ENCODE measurements around the gene TMEM30A. TPM values are rescaled to one million over a fixed set of nuclear protein-coding genes. Genes with fewer than 3 reads are reported as not detected.

Gene TMEM30A
- total and polyA plus RNA-seq, 2 of the 13 experiments (the other 11 are each of a cell fraction or from before 2014, with no cell fraction given): 17.6 to 54.4 TPM

DNA sequence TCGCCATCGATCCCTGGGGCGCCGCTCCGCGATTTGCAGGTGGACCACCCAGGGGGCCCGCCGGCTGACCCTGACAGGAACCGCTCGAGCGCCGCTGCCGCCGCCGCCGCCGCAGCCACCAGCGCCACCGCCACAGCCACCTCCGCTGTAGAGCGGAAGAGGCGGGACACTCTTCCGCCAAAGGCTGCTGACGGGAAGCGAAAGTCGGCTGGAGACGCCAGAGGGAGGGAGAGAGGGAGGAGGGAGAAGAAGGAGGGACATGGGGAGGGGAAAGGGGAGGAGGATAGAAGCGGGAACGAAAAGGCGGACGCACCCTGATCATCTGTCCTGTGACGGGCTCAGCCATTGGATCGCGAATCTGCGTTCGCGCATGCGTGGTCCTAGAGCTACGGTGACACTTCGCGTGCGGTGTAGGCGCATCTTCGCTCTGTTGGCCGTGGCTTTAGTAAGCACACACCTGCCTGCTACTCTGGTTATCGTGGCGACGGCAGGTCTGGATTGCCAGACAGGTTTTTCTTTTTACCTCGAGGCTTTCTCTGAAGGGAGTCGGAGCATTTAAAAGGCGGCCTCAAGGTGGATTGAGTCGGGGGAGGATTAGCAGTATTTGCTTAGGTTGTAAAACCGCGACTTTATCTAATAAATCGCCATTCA is at the start of gene TMEM30A (continued):
- TF ChIP-seq, protein P1, sequence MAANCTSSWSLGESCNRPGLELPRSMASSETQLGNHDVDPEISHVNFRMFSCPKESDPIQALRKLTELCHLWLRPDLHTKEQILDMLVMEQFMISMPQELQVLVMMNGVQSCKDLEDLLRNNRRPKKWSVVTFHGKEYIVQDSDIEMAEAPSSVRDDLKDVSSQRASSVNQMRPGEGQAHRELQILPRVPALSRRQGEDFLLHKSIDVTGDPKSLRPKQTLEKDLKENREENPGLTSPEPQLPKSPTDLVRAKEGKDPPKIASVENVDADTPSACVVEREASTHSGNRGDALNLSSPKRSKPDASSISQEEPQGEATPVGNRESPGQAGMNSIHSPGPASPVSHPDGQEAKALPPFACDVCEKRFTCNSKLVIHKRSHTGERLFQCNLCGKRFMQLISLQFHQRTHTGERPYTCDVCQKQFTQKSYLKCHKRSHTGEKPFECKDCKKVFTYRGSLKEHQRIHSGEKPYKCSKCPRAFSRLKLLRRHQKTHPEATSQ (CRISPR knock-in tag; IDR thresholded peaks at IDR 0.05; ENCODE audit: borderline replicate concordance): no peak
- TF ChIP-seq SRSF4 (IDR thresholded peaks at IDR 0.05; ENCODE audit: low read depth, low read length, poor library complexity, severe bottlenecking) (no peak), ZNF510 (CRISPR knock-in tag; IDR thresholded peaks at IDR 0.05; ENCODE audit: low read depth) (peak; percentile 83; the same call in 1 of the 2 replicates), TARDBP (CRISPR knock-in tag; IDR thresholded peaks at IDR 0.05) (peak; percentile 65; the same call in 1 of the 2 replicates), NFYC (CRISPR knock-in tag; IDR thresholded peaks at IDR 0.05) (peak; percentile 81), FOXP1 (IDR thresholded peaks at IDR 0.05) (0 out of 2 replicates have a peak, but pooled peaks have one; percentile 11), FOXP1 (CRISPR knock-in tag; IDR thresholded peaks at IDR 0.05) (0 out of 2 replicates have a peak, but pooled peaks have one; percentile 6), CHD4 (IDR thresholded peaks at IDR 0.05; ENCODE audit: borderline replicate concordance, low read length) (no peak), AGO2 (optimal IDR thresholded peaks at IDR 0.05; ENCODE audit: low read depth, low read length) (peak; percentile 62), HNRNPLL (IDR thresholded peaks at IDR 0.05; ENCODE audit: low read depth, low read length, poor library complexity, severe bottlenecking) (peak; percentile 94), ZFAT (CRISPR knock-in tag; conservative IDR thresholded peaks at IDR 0.05) (no peak), MEIS2 (CRISPR knock-in tag; IDR thresholded peaks at IDR 0.05) (0 out of 2 replicates have a peak, but pooled peaks have one; percentile 43), NFIB (CRISPR knock-in tag; IDR thresholded peaks at IDR 0.05; ENCODE audit: borderline replicate concordance) (no peak), KLF12 (CRISPR knock-in tag; IDR thresholded peaks at IDR 0.05; ENCODE audit: borderline replicate concordance) (no peak; the same call in 1 of the 2 replicates), ZNF337 (CRISPR knock-in tag; IDR thresholded peaks at IDR 0.05; ENCODE audit: borderline replicate concordance, low read depth) (no peak), ZNF83 (CRISPR knock-in tag; IDR thresholded peaks at IDR 0.05; ENCODE audit: borderline replicate concordance) (no peak), TCF7 (IDR thresholded peaks at IDR 0.05; ENCODE audit: low read depth) (no peak), DNMT1 (CRISPR knock-in tag; IDR thresholded peaks at IDR 0.05) (0 out of 2 replicates have a peak, but pooled peaks have one; percentile 55), NBN (conservative IDR thresholded peaks at IDR 0.05) (no peak), ZNF790 (CRISPR knock-in tag; IDR thresholded peaks at IDR 0.05; ENCODE audit: borderline replicate concordance) (peak; percentile 75; the same call in 1 of the 2 replicates), ARHGAP35 (CRISPR knock-in tag; IDR thresholded peaks at IDR 0.05; ENCODE audit: borderline replicate concordance) (no peak), HES4 (CRISPR knock-in tag; IDR thresholded peaks at IDR 0.05; ENCODE audit: borderline replicate concordance) (peak; percentile 20; the same call in 1 of the 2 replicates)
- TF ChIP-seq, protein P2, sequence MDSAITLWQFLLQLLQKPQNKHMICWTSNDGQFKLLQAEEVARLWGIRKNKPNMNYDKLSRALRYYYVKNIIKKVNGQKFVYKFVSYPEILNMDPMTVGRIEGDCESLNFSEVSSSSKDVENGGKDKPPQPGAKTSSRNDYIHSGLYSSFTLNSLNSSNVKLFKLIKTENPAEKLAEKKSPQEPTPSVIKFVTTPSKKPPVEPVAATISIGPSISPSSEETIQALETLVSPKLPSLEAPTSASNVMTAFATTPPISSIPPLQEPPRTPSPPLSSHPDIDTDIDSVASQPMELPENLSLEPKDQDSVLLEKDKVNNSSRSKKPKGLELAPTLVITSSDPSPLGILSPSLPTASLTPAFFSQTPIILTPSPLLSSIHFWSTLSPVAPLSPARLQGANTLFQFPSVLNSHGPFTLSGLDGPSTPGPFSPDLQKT (CRISPR knock-in tag; IDR thresholded peaks at IDR 0.05; ENCODE audit: borderline replicate concordance): no peak
- TF ChIP-seq, protein P3, sequence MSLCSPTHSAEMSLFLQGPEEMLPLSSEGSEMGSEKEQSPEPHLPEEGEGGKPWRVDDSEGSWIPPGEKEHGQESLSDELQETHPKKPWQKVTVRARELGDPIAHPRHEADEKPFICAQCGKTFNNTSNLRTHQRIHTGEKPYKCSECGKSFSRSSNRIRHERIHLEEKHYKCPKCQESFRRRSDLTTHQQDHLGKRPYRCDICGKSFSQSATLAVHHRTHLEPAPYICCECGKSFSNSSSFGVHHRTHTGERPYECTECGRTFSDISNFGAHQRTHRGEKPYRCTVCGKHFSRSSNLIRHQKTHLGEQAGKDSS (CRISPR knock-in tag; IDR thresholded peaks at IDR 0.05; ENCODE audit: borderline replicate concordance, low read depth): peak; percentile 62; the same call in 1 of the 2 replicates
- TF ChIP-seq, protein P4, sequence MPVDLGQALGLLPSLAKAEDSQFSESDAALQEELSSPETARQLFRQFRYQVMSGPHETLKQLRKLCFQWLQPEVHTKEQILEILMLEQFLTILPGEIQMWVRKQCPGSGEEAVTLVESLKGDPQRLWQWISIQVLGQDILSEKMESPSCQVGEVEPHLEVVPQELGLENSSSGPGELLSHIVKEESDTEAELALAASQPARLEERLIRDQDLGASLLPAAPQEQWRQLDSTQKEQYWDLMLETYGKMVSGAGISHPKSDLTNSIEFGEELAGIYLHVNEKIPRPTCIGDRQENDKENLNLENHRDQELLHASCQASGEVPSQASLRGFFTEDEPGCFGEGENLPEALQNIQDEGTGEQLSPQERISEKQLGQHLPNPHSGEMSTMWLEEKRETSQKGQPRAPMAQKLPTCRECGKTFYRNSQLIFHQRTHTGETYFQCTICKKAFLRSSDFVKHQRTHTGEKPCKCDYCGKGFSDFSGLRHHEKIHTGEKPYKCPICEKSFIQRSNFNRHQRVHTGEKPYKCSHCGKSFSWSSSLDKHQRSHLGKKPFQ (CRISPR knock-in tag; IDR thresholded peaks at IDR 0.05; ENCODE audit: insufficient replicate concordance): peak; percentile 53

All from HepG2 (cell line).